Mesendoderm (in vitro differentiated cells): ENCODE measurements around the gene MZB1.
"Not testable (repeated sequence)": the region's sequence is repeated elsewhere in the genome, so short reads cannot be mapped to it uniquely, and the experiment has no call there.

Source experiments
- DNase-seq: peaks from one replicate; pipeline ENCODE4 v3.0.0; 2013
- H2AK5ac ChIP-seq: 2 replicates; pipeline ENCODE4 v1.6.1; 2013; ENCODE audit warnings: low read length, inconsistent platforms
- H2BK120ac ChIP-seq: 2 replicates; pipeline ENCODE4 v1.6.1; 2013; ENCODE audit warnings: low read depth, mild to moderate bottlenecking, low read length, moderate library complexity, mixed read lengths
- H2BK15ac ChIP-seq: replicated peaks from 2 replicates; pipeline ENCODE4 v1.6.1; 2013; ENCODE audit warnings: low read depth, mild to moderate bottlenecking, moderate library complexity
- H2BK5ac ChIP-seq: 2 replicates; pipeline ENCODE4 v1.6.1; 2013; ENCODE audit warnings: low read length, inconsistent platforms
- H3K18ac ChIP-seq: 2 replicates; pipeline ENCODE4 v1.6.1; 2013; ENCODE audit warnings: mild to moderate bottlenecking, low read length, mixed read lengths
- H3K23ac ChIP-seq: one replicate; pipeline ENCODE4 v1.6.1; 2013; ENCODE audit warnings: low read length
- H3K27ac ChIP-seq: 2 replicates; pipeline ENCODE4 v1.5.1; 2013; ENCODE audit warnings: low read depth, mild to moderate bottlenecking, inconsistent platforms, low read length, moderate library complexity
- H3K27me3 ChIP-seq: 2 replicates; pipeline ENCODE4 v1.6.1; 2013; ENCODE audit warnings: low read length, control low read depth, mild to moderate bottlenecking, inconsistent platforms; ENCODE audit not compliant: insufficient read depth, poor library complexity
- H3K36me3 ChIP-seq: 2 replicates; pipeline ENCODE4 v1.6.1; 2013; ENCODE audit warnings: low read length, inconsistent platforms; ENCODE audit not compliant: control insufficient read depth, insufficient read depth
- H3K4ac ChIP-seq: one replicate; pipeline ENCODE4 v1.6.1; 2013; ENCODE audit warnings: low read depth, mild to moderate bottlenecking, low read length, moderate library complexity
- H3K4me1 ChIP-seq: 2 replicates; pipeline ENCODE4 v1.6.1; 2013; ENCODE audit warnings: low read depth, low read length, inconsistent platforms; ENCODE audit not compliant: control insufficient read depth
- H3K4me2 ChIP-seq: 2 replicates; pipeline ENCODE4 v1.6.1; 2013; ENCODE audit warnings: low read length
- H3K4me3 ChIP-seq: 2 replicates; pipeline ENCODE4 v1.5.1; 2013; ENCODE audit warnings: mild to moderate bottlenecking, low read length
- H3K56ac ChIP-seq: one replicate; pipeline ENCODE4 v1.6.1; 2013; ENCODE audit warnings: low read length
- H3K79me1 ChIP-seq: 2 replicates; pipeline ENCODE4 v1.6.1; 2013; ENCODE audit warnings: low read length, inconsistent platforms
- H3K79me2 ChIP-seq: 2 replicates; pipeline ENCODE4 v1.6.1; 2013; ENCODE audit warnings: mild to moderate bottlenecking, low read length; ENCODE audit not compliant: control insufficient read depth, insufficient read depth
- H3K9ac ChIP-seq: 2 replicates; pipeline ENCODE4 v1.6.1; 2013; ENCODE audit warnings: low read length, inconsistent platforms
- H4K5ac ChIP-seq: one replicate; pipeline ENCODE4 v1.6.1; 2013; ENCODE audit warnings: low read length
- H4K8ac ChIP-seq: one replicate; pipeline ENCODE4 v1.6.1; 2013; ENCODE audit warnings: low read depth, mild to moderate bottlenecking, control low read depth, low read length, moderate library complexity
- WGBS: extraction: QIAGEN DNeasy Blood & Tissue Kit; methylation state at CpG from one replicate; pipeline ENCODE4 v1.1.7; 2013; ENCODE audit warnings: low lambda C conversion rate, missing lambda C conversion rate; ENCODE audit not compliant: insufficient coverage; ENCODE audit errors: extremely low coverage; 5-methylcytosine and 5-hydroxymethylcytosine counted together

MZB1 gene

GRCh38 chr5:139358064-139358463, 31.6 kb downstream of the MZB1 start:
- H4K5ac ChIP-seq = no peak overlapping the region
- peaks cover 7% of the 10 kb centered on the region for H3K79me1 ChIP-seq
- H2BK5ac ChIP-seq = no peak overlapping the region
- H3K18ac ChIP-seq = no peak overlapping the region
- H3K56ac ChIP-seq = no peak overlapping the region
- H3K79me2 ChIP-seq = peaks cover 56% of the 10 kb centered on the region
- no peaks in the 10 kb centered on the region for H3K4me1 ChIP-seq
- H3K27me3 ChIP-seq = no peaks in the 10 kb centered on the region
- no peaks in the 10 kb centered on the region for H3K36me3 ChIP-seq
- H3K23ac ChIP-seq = no peak overlapping the region
- no peak overlapping the region for H3K27ac ChIP-seq
- no peak overlapping the region for H3K4me2 ChIP-seq
- H3K9ac ChIP-seq = no peak overlapping the region
- H3K4ac ChIP-seq = no peak overlapping the region
- H2BK120ac ChIP-seq = no peak overlapping the region
- no peak overlapping the region for H3K4me3 ChIP-seq
- DNase-seq = no peak
- no peak overlapping the region for H4K8ac ChIP-seq
- H2BK15ac ChIP-seq = no peak overlapping the region
- no peak overlapping the region for H2AK5ac ChIP-seq

- H2BK15ac ChIP-seq, H3K27ac ChIP-seq, H3K4ac ChIP-seq, H3K18ac ChIP-seq, H2AK5ac ChIP-seq, H3K4me1 ChIP-seq, H3K27me3 ChIP-seq, H3K36me3 ChIP-seq, H2BK5ac ChIP-seq, H3K56ac ChIP-seq, H3K9ac ChIP-seq, H3K23ac ChIP-seq, H3K4me3 ChIP-seq, H3K79me1 ChIP-seq, H4K5ac ChIP-seq, H4K8ac ChIP-seq, H2BK120ac ChIP-seq, H3K4me2 ChIP-seq, DNase-seq: not testable (repeated sequence)
- WGBS = no CpG with 5 or more reads among the region's 8 CpGs
- peaks cover 64% of the 10 kb centered on the region for H3K79me2 ChIP-seq
Observed at GRCh38 chr5:139355900-139356299, 33.8 kb downstream of the MZB1 start.

GRCh38 chr5:139354186-139354585, 35.5 kb downstream of the MZB1 start:
- Histone ChIP-seq H3K36me3 (no peaks in the 10 kb centered on the region), H2BK120ac (no peak overlapping the region), H4K8ac (no peak overlapping the region), H3K4me1 (no peaks in the 10 kb centered on the region), H4K5ac (no peak overlapping the region), H3K4me3 (no peak overlapping the region), H3K4me2 (no peak overlapping the region), H2AK5ac (no peak overlapping the region), H2BK5ac (no peak overlapping the region), H3K27ac (no peak overlapping the region), H3K79me1 (peaks cover 10% of the 10 kb centered on the region), H3K79me2 (peaks cover 63% of the 10 kb centered on the region), H3K56ac (no peak overlapping the region), H3K23ac (no peak overlapping the region), H3K27me3 (no peaks in the 10 kb centered on the region), H3K4ac (no peak overlapping the region), H2BK15ac (no peak overlapping the region), H3K18ac (no peak overlapping the region), H3K9ac (no peak overlapping the region)
- no CpG with 5 or more reads among the region's 3 CpGs for WGBS
- no peak for DNase-seq

GRCh38 chr5:139347863-139348262, 41.9 kb downstream of the MZB1 start:
- not testable (repeated sequence) for H4K8ac ChIP-seq, H3K4me2 ChIP-seq, H2BK15ac ChIP-seq, H4K5ac ChIP-seq, H3K4ac ChIP-seq, H3K56ac ChIP-seq, H3K4me1 ChIP-seq, H3K79me1 ChIP-seq, H3K27ac ChIP-seq, DNase-seq, H3K27me3 ChIP-seq, H2BK120ac ChIP-seq, H3K18ac ChIP-seq, H2AK5ac ChIP-seq, H3K23ac ChIP-seq, H2BK5ac ChIP-seq, H3K36me3 ChIP-seq, H3K4me3 ChIP-seq, H3K9ac ChIP-seq
- no CpG with 5 or more reads among the region's 9 CpGs for WGBS
- H3K79me2 ChIP-seq = peaks cover 73% of the 10 kb centered on the region

DNA sequence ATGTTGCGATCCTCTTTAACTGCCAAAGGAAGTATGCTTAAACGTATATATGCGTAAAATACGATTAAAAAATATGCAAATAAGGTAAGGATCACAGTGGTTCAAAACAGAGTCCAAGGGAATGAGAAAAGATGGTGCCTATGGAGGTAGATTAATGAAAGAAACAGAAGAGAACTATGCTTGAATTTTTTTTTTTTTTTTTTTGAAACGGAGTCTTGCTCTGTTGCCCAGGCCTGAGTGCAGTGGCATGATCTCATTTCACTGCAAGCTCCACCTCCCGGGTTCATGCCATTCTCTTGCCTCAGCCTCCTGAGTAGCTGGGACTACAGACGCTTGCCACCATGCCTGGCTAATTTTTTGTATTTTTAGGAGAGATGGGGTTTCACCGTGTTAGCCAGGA, 44.3 kb downstream of the MZB1 start:
- not testable (repeated sequence) for H3K18ac ChIP-seq, H2BK15ac ChIP-seq, H3K4me1 ChIP-seq, DNase-seq, H2BK120ac ChIP-seq, H3K56ac ChIP-seq, H3K27me3 ChIP-seq, H3K36me3 ChIP-seq, H2BK5ac ChIP-seq, H4K5ac ChIP-seq, H3K23ac ChIP-seq, H3K27ac ChIP-seq, H3K4me2 ChIP-seq, H3K79me1 ChIP-seq, H3K4me3 ChIP-seq, H2AK5ac ChIP-seq, H3K4ac ChIP-seq, H3K9ac ChIP-seq, H4K8ac ChIP-seq
- peaks cover 70% of the 10 kb centered on the region for H3K79me2 ChIP-seq
- WGBS = no CpG with 5 or more reads among the region's 8 CpGs

DNA sequence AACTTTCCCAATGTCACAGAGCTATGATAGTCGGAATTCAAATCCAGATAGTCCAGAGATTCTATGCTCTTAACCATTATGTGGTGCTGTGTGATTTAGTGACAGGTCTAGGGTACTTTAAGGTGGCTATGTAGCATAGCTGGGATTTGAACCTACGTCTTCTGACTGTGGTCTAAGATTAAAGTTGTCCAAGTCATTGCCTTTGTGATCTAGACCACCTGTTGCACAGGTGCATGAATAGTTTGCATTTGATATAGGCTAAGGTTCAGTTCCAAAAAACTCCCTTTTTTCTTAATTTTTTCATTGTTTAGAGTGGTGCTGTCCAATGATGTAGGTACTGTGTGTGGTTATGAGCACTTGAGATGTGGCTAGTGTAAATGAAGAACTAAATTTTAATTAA, 45.5 kb downstream of the MZB1 start:
- Histone ChIP-seq H3K9ac (no peak overlapping the region), H4K8ac (no peak overlapping the region), H3K79me2 (peaks cover 62% of the 10 kb centered on the region), H2BK15ac (no peak overlapping the region), H3K56ac (no peak overlapping the region), H3K23ac (no peak overlapping the region), H3K36me3 (no peaks in the 10 kb centered on the region), H3K4me1 (peaks cover 4% of the 10 kb centered on the region), H3K4ac (no peak overlapping the region), H2BK120ac (no peak overlapping the region), H3K18ac (no peak overlapping the region), H3K27me3 (no peaks in the 10 kb centered on the region), H2AK5ac (no peak overlapping the region), H2BK5ac (no peak overlapping the region), H3K79me1 (no peaks in the 10 kb centered on the region), H3K4me2 (no peak overlapping the region), H3K4me3 (no peak overlapping the region), H4K5ac (no peak overlapping the region), H3K27ac (no peak overlapping the region)
- WGBS = no CpG with 5 or more reads among the region's 2 CpGs
- no peak for DNase-seq
